SK-N-SH treated with all-trans-retinoic acid at 6 μM for 48 hours (cell line): Measurements from ENCODE around the gene FAM151A.

Experiments
- OSR1 ChIP-seq: fragments of 250-450 bp; sonication (Bioruptor Pico); IDR thresholded peaks from 2 replicates; pipeline ENCODE4 v1.8.0; 2022; ENCODE audit warnings: moderate library complexity, mild to moderate bottlenecking, inconsistent platforms
- RARB ChIP-seq: fragments of 250-450 bp; sonication (Bioruptor Pico); IDR thresholded peaks from 2 replicates; pipeline ENCODE4 v1.8.0; 2021; ENCODE audit warnings: mild to moderate bottlenecking, moderate library complexity
- TOX ChIP-seq: fragments of 250-450 bp; sonication (Bioruptor Pico); IDR thresholded peaks from 2 replicates; pipeline ENCODE4 v1.8.0; 2021; ENCODE audit warnings: mild to moderate bottlenecking, moderate library complexity, borderline replicate concordance

- TF ChIP-seq OSR1 (CRISPR knock-in tag) = no peak
- TF ChIP-seq TOX (CRISPR knock-in tag) = no peak
- no peak for TF ChIP-seq RARB
Measured at GRCh38 chr1:54566438-54567141, 56.7 kb downstream of the FAM151A start.
